Activated CD4-positive, alpha-beta T cell treated with anti-CD3 and anti-CD28 coated beads, Interleukin-2, amount 50 U/mL, for 1 hour (primary cell): Measurements from ENCODE around the gene DLAT.
A peak's percentile ranks its signal among the peaks of the same experiment; 100 is the strongest.
"Not testable (repeated sequence)": the region's sequence is repeated elsewhere in the genome, so short reads cannot be mapped to it uniquely, and the experiment has no call there.

ENCODE experiments used
- DNase-seq: peaks from one replicate; pipeline ENCODE4 v3.0.0-alpha.2; 2020

DLAT gene

GRCh38 chr11:112051768-112052167, 26.6 kb downstream of the DLAT start:
- DNase-seq: no peak

DNA sequence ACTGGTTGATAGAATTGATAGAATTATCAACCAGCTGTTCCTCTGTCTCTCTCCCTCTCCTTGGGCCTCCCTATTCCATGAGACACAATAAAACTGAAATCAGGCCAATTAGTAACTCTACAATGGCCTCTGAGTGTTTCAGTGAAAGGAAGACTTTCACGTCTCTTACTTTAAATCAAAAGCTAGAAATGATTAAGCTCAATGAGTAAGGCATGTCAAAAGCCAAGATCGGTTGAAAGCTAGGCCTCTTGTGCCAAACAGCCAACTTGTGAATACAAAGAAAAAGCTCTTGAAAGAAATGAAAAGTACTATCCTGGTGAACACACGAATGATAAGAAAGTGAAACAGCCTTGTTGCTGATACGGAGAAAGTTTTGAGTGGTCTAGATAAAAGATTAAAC, 32.0 kb downstream of the DLAT start:
- DNase-seq: no peak

- no peak for DNase-seq
These were observed 32.9 kb downstream of the DLAT start for GRCh38 chr11:112058103-112058502.

GRCh38 chr11:112062923-112063322, 37.7 kb downstream of the DLAT start:
- no peak for DNase-seq

DNA sequence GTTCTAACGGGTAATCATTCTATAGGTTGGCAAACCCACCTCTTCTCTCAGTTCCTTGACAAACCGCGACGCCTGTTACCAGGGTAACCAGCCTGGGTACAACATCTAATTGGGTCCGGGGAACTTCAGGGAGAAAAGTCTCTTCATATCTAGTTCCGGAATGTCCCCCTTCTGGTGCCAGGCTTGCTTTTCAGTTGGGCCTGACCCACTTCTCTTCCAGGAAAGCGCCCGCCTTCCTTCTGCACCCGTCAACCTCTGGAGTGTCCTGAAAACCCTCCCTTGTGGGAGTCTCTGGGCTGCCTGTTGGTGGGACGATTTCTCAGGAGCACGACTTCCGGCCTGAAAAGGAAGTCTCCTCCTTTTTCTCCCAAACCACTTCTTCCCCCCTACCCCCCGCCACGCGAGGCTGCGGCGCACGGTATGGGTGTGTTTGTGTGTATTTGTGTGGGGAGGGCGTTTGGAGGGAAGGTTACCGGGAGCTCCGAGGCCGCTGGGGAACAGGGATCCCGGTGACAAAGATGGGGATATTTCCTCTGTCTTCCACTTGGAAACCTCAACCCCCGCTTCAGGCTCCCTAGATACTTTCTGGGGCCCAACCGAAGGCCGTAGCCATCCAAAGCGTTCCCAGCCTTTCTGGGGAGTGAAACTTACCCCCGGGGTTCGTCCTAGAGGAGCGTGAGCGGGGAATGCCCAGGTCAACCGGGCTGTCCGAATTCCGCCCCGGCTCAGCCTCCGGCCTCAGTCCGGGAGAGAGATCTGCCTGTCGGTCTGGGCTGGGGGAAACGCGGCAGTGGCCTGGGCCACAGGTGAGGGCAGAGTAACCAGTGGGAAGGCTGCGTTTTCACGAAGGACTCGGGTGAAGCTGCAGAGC, 49.0 kb downstream of the DLAT start, which contains the start of the genes NKAPD1 and PIH1D2:
TSS of gene NKAPD1 (plus strand) at position 359 of the 871 bp plus-strand sequence. CDS start 1,276 bp downstream, outside the sequence.
TSS of gene PIH1D2 (minus strand) at position 77 of the 871 bp plus-strand sequence. CDS start 843 bp downstream, outside the sequence.
- peak; percentile 73 for DNase-seq

- DNase-seq: no peak
These were observed 57.5 kb downstream of the DLAT start for GRCh38 chr11:112082729-112083128.

DNA sequence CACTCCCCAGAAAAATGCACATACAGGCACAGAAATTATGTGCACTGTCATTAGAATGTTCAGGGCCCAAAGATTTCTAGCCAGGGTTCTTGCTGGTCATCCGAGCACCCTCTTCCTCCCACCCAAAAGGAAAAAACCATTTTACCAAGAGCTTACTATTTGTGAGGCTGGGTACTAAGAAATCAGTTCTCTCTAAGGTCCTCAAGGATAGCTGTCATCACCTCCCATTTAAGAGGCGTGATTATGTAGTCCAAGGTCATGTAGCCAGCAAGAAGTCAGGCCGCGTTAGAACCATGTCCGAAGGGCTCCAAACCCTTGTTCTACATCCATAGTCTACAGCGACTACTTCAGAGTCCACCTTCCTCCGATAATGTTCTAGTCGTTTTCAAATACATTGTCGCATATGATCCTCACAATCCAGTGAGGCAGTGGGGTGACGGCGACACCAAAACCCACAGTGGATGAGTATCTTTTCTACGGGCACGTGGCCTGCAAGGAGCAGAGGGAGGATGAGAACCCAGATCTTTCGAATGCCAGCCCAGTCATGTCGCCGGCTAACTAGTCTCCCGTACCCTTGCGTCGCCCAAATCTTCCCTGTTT, 60.7 kb downstream of the DLAT start:
- DNase-seq: peak; percentile 24

- peak; percentile 94 for DNase-seq
These were observed 61.4 kb downstream of the DLAT start, which contains the start of the genes SDHD and TIMM8B for GRCh38 chr11:112086422-112087191. SDHD (plus strand) TSS chr11:112086873; CDS start chr11:112086908, 35 bp downstream. TIMM8B (minus strand) TSS chr11:112086756; CDS start chr11:112086723, 33 bp downstream.

- DNase-seq: no peak
These were observed 62.0 kb downstream of the DLAT start for GRCh38 chr11:112087212-112087611.

- not testable (repeated sequence) for DNase-seq
These were observed 70.1 kb downstream of the DLAT start for GRCh38 chr11:112095302-112095701.

DNA sequence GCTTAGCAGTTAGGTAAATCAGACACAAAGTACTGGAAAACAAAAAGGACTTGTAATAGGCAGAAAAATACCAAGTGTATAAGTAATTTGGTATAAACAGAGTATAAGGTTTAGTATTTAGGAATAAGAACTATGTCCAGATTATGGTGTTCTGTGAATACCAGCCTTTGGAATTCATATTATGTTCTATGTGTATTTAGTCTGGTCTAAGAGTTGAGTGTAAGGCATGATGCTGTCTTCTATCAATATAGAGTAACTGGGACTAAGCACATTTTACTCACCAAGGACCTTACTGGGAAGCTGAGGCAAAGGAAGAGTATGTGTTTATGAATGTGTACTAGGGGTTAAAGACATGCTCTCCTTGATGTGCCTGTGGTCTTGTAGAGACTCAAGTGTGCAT, 71.0 kb downstream of the DLAT start:
- no peak for DNase-seq

- DNase-seq: no peak
These were observed 72.7 kb downstream of the DLAT start for GRCh38 chr11:112097734-112098528.

DNA sequence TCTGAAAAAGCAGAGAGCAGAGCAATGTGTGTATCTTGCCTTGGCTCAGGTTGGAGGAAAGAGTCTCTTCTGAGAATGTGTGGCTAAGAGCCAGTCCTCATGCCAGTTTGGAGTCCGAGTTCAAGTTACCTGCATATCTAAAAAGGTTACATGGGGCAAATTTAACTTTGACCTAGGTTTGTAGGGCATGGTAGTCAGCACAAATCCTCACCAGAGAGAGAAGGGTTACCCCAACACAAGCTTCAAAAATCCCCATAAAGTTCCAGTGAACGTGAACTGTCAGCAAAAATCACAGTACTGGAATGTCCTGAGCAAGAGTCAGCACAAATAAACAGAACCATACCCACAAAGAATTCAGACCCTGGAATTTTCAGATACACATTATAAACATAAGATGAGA, 75.3 kb downstream of the DLAT start:
- no peak for DNase-seq

- DNase-seq: no peak
These were observed 78.2 kb downstream of the DLAT start for GRCh38 chr11:112103446-112103845.

GRCh38 chr11:112106070-112106469, 80.9 kb downstream of the DLAT start:
- no peak for DNase-seq
